HG02970 (cell line): ENCODE data around the gene MACF1.

ENCODE experiments used
- ATAC-seq: cut with Tn5 transposase; IDR thresholded peaks from one replicate; pipeline ENCODE4 v1.9.1; 2021; ENCODE audit warnings: mild to moderate bottlenecking, moderate library complexity, moderate number of reproducible peaks; ENCODE audit not compliant: unreplicated experiment, low FRiP score

The MACF1 gene

DNA sequence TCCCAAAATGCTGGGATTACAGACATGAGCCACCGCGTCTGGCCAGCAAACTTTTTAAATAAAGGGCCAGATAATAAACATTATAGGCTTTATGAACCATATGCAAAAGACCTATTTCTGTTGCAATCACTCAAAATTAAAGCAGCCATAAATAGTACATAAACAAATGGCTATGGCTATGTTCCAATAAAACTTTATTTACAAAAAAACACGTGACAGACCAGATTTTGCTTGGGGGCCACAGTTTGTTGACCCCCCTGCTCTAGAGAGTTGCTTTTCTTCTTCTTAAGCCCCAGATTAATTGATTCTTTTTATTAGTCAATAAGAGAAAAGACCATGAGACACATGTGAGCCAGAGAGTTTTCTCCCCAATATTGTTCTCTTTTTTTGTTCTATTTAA is 138.3 kb downstream of the MACF1 start:
- no peak for ATAC-seq

DNA sequence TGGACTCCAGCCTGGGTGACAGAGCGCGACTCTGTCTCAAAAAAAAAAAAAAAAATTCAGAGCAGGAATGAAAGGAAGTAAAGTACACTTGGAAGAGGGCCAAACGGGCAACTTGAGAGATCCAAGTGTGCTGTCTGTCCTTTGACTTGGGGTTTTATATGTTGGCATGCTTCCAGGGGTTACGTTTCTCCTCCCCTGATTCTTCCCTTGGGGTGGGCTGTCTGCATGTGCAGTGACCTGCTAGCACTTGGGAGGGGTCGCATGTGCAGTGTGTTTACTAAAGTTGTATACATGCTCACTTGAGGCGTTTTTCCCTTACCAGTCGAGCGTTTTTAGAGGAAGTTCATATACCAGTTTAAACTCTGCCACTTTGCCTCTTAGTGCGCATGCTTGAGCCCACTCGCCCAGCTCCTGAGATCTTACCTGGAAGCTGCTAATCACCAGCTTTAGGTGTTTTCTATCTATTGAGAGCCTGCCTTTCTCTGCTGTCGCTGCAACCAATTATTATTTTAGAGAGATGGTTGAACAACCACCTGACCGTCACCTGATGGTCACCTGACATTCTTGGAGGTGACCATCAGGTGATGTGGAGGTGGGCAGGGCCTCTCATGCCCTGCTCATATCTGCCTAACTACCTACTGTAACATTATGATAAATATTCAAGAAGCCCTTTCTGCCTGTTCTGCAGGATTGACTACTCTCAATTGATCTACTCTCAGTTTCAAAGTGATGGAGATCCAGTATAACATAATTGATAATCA is 140.1 kb downstream of the MACF1 start:
- no peak for ATAC-seq

DNA sequence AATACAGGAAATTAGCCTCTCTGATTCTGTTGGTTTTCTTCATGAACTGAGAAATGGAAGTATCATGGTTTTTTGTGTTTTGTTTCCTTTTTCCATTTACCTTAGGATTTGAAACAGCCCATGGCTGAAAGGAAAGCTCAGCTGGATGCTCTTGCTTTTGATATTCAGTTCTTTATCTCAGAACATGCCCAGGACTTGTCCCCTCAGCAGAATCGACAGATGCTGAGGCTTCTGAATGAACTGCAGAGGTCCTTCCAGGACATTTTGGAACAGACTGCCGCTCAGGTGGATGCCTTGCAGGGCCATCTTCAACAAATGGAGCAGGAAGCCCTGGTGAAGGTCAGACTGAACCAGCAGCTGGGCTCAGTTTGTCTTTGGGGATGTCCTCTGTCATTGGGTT is 142.4 kb downstream of the MACF1 start:
- ATAC-seq = no peak

- no peak for ATAC-seq
Observed at GRCh38 chr1:39348278-39348677, 143.8 kb downstream of the MACF1 start.

DNA sequence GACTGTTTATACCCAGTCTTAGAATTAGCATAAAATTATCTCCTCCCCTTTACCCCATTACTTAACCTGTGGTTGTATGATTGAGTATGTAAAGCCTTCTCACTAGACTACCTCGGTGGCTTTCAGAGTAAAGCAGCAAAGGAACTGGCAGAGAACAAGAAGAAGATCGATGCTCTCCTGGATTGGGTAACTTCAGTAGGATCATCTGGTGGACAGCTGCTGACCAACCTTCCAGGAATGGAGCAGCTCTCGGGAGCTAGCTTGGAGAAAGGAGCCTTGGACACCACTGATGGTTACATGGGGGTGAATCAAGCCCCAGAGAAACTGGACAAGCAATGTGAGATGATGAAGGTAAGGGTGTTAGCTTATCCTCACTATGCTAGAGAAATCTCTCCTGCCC is 148.4 kb downstream of the MACF1 start:
- ATAC-seq = no peak

GRCh38 chr1:39354572-39354971 is 150.1 kb downstream of the MACF1 start:
- ATAC-seq = no peak

- no peak for ATAC-seq
Observed at GRCh38 chr1:39358491-39358890, 154.0 kb downstream of the MACF1 start.

DNA sequence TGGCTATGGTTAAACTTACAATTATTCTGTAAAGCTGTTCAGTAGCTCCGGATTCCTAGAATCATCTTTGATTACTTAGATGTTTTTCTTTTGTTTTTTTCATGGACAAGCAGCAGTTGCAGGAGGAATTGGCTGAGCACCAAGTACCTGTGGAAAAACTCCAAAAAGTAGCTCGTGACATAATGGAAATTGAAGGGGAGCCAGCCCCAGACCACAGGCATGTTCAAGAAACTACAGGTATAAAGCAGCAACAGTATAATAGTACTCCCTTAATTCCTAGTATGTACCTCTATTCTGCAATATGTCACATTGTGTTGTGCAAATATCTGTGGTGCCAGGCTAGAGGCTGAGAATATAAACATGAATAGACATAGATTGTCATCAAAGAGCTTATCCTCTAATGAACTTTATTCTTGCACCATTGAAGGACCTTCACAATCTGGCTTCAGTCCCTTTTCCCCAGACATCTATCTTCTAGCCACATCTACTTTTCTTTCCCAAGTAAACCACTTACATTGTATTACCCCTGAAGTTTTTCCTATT is 154.6 kb downstream of the MACF1 start:
- ATAC-seq = no peak

GRCh38 chr1:39360731-39361130 is 156.2 kb downstream of the MACF1 start:
- no peak for ATAC-seq

GRCh38 chr1:39361446-39361845 is 157.0 kb downstream of the MACF1 start:
- ATAC-seq = no peak

GRCh38 chr1:39363267-39363666 is 158.8 kb downstream of the MACF1 start:
- no peak for ATAC-seq

GRCh38 chr1:39368045-39368444 is 163.6 kb downstream of the MACF1 start:
- no peak for ATAC-seq

DNA sequence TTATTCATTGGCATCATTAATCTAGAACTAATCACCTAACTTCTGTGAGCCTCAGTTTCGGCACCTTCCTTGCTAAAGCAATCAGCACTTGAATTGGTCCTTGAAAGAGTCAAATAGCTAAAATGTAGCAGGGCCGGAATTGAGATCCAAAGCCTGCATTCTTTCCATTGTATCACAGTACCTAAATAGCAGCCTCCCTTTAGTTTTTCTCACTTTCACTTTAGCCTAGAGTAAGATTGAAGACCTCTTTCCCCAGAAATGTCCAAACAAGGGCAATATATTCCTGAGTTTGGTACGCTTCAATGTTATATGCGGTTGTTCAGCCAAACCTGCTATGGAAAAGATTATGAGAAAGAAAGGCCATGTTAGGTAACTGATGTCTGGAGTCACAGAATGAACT is 165.1 kb downstream of the MACF1 start:
- ATAC-seq = no peak

DNA sequence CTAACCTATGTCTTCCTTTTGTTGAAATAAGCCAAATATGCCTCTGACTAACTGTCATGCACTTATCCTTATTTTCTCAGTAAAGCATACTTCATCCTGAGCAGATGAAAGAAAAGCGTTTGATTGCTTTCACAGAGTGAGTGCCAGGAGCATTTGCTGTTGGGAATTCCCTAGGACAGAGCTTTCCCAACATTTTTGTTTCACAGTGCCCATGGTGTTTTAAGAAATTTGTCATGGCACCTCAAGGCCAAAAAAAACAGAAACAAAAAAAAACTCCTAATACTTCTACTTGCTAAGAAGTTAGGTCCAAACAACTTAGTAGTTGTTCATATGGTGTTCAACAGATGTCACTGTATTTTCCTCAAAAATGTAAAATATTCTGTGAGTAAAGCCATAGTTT is 166.1 kb downstream of the MACF1 start:
- no peak for ATAC-seq

- ATAC-seq = no peak
Observed at GRCh38 chr1:39372105-39372504, 167.6 kb downstream of the MACF1 start.

DNA sequence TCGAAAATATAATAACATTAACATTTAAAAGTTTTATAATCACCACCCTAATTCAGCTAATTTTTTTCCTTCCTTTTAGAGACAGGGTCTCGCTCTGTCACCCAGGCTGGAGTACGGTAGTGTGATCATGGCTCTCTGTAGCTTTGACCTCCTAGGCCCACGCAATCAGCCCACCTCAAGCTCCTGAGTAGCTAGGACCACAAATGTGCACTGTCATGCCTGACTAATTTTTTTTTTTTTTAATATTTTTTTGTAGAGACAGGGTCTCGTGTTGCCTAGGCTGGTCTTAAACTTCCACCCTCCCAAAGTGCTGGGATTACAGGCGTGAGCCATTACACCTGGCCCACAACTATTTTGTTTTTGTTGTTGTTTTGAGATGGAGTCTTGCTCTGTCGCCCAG is 172.2 kb downstream of the MACF1 start:
- ATAC-seq = no peak

DNA sequence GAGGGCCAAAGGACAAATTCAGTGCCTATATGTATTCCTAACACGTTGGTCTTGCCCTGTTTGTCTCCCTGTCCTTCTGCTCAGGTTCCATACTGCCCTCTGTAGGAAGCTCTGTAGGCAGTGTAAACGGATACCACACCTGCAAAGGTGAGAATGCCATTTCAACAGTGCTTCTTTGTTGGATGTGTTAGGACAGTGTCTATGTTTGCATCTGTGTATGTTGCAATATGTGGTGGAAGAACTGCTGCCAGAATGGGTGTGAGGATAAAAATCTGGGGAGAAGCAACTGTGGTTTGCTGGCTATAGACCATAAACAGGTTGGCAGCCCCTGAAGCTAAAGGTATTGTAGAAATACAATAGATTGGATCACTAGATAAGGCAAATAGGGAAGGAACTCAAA is 173.9 kb downstream of the MACF1 start:
- ATAC-seq = no peak

DNA sequence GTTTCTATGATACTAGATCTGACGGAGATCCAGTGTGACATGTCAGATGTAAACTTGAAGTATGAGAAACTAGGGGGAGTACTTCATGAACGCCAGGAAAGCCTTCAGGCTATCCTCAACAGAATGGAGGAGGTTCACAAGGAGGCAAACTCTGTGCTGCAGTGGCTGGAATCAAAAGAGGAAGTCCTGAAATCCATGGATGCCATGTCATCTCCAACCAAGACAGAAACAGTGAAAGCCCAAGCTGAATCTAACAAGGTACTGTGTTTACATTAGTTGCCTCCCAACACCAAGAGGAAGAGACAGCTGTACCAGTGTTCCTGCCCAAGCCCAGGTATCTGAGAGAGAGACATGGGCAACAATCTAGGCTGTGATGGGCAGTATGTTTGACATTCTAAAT is 174.7 kb downstream of the MACF1 start:
- ATAC-seq = no peak

DNA sequence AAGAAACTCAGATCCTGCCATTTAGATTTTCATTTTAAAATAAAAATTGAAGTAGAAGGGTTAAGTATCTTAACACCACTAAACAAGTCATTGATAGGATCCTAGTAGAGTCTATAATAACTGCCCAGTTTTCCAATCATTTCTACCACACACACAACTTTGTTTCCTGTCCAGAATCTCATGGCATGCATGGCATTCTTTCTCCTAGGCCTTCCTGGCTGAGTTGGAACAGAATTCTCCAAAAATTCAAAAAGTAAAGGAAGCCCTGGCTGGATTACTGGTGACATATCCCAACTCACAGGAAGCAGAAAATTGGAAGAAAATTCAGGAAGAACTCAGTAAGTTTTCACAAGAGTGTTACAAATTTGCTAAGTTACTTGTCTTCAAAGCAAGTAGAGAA is 175.5 kb downstream of the MACF1 start:
- no peak for ATAC-seq

- ATAC-seq = no peak
Observed at GRCh38 chr1:39381839-39382238, 177.3 kb downstream of the MACF1 start.

- no peak for ATAC-seq
Observed at GRCh38 chr1:39384305-39384704, 179.8 kb downstream of the MACF1 start.
